CD14-positive monocyte (primary cell): Measurements from ENCODE around the gene GREM1. TPM values are rescaled to one million over a fixed set of nuclear protein-coding genes. Genes with fewer than 3 reads are reported as not detected.

Experiments used
- DNase-seq, 3 donors: peaks; one replicate each; pipeline ENCODE4 v3.0.0-alpha.2; 2011 to 2022
- H2AFZ ChIP-seq: 2 replicates; pipeline ENCODE4 v1.6.0; 2012; ENCODE audit warnings: mild to moderate bottlenecking, low read depth, low read length, inconsistent platforms; ENCODE audit not compliant: insufficient read depth, poor library complexity, severe bottlenecking
- H3K27ac ChIP-seq, 2 donors: 1 replicate in 1 of 2; 2 replicates in 1 of 2; pipeline ENCODE4 v1.5.1; 2012 to 2013; ENCODE audit warnings: low read length in 2 of 2, control low read depth in 1 of 2, inconsistent platforms in 1 of 2, low read depth in 1 of 2, mild to moderate bottlenecking in 1 of 2
- H3K27me3 ChIP-seq, 2 donors: one replicate each; pipeline versions ENCODE4 v1.6.0 to v1.6.1; 2011 to 2013; ENCODE audit warnings: low read length in 2 of 2; ENCODE audit not compliant: control insufficient read depth in 2 of 2, insufficient read depth in 2 of 2
- H3K36me3 ChIP-seq, 2 donors: replicated peaks in 1 of 2; 1 replicate in 1 of 2; 2 replicates in 1 of 2; pipeline versions ENCODE4 v1.5.1 to v1.6.1; 2012 to 2013; ENCODE audit warnings: low read length in 2 of 2, control low read depth in 1 of 2, inconsistent platforms in 1 of 2, mild to moderate bottlenecking in 1 of 2; ENCODE audit not compliant: insufficient read depth in 2 of 2, control insufficient read depth in 1 of 2
- H3K4me1 ChIP-seq, 2 donors: 1 replicate in 1 of 2; 2 replicates in 1 of 2; pipeline versions ENCODE4 v1.5.1 to v1.6.1; 2012 to 2013; ENCODE audit warnings: low read length in 2 of 2, control low read depth in 1 of 2, inconsistent platforms in 1 of 2, mild to moderate bottlenecking in 1 of 2, moderate library complexity in 1 of 2; ENCODE audit not compliant: insufficient read depth in 2 of 2, control insufficient read depth in 1 of 2
- H3K4me2 ChIP-seq: replicated peaks from 2 replicates; pipeline ENCODE3; 2012; ENCODE audit warnings: low read length, moderate library complexity, mild to moderate bottlenecking; ENCODE audit not compliant: poor library complexity, severe bottlenecking; ENCODE audit errors: extremely low read depth
- H3K4me3 ChIP-seq, 3 experiments: fragments of 200-600 bp in 1 of 3; sonication (generic) in 1 of 3; replicated peaks in 1 of 3; 1 replicate in 2 of 3; 2 replicates in 1 of 3; pipeline ENCODE4 v1.5.1; 2011 to 2013; ENCODE audit warnings: low read length in 3 of 3, mild to moderate bottlenecking in 3 of 3, control low read depth in 2 of 3, low read depth in 2 of 3, inconsistent platforms in 1 of 3, moderate library complexity in 1 of 3
- H3K79me2 ChIP-seq: 2 replicates; pipeline ENCODE4 v1.6.0; 2012; ENCODE audit warnings: mild to moderate bottlenecking, control low read depth, inconsistent platforms, low read length, moderate library complexity; ENCODE audit not compliant: insufficient read depth
- H3K9ac ChIP-seq: 2 replicates; pipeline ENCODE4 v1.6.0; 2017; ENCODE audit warnings: low read length, mild to moderate bottlenecking; ENCODE audit not compliant: insufficient read depth, poor library complexity, severe bottlenecking
- H3K9me3 ChIP-seq, 2 donors: replicated peaks in 1 of 2; 1 replicate in 1 of 2; 2 replicates in 1 of 2; pipeline versions ENCODE4 v1.5.1 to v1.6.1; 2012 to 2013; ENCODE audit warnings: low read length in 2 of 2, control low read depth in 1 of 2; ENCODE audit not compliant: control insufficient read depth in 1 of 2, insufficient read depth in 1 of 2
- H4K20me1 ChIP-seq: 2 replicates; pipeline ENCODE4 v1.6.0; 2012; ENCODE audit warnings: mild to moderate bottlenecking, low read length, control low read depth, moderate library complexity; ENCODE audit not compliant: insufficient read depth
- H3K27ac Mint-ChIP-seq, 7 donors: one replicate each; pipeline ENCODE4 v1.8.0; 2020; ENCODE audit warnings: mild to moderate bottlenecking in 7 of 7, mixed read lengths in 7 of 7, moderate library complexity in 6 of 7, inconsistent platforms in 2 of 7
- H3K27me3 Mint-ChIP-seq, 3 donors: one replicate each; pipeline ENCODE4 v1.8.0; 2021 to 2022; ENCODE audit warnings: low read depth in 3 of 3, mild to moderate bottlenecking in 3 of 3, mixed read lengths in 3 of 3, moderate library complexity in 3 of 3, inconsistent platforms in 1 of 3
- H3K36me3 Mint-ChIP-seq, 2 donors: one replicate each; pipeline ENCODE4 v1.8.0; 2020; ENCODE audit warnings: mixed read lengths in 2 of 2, inconsistent platforms in 1 of 2, mild to moderate bottlenecking in 1 of 2
- H3K4me1 Mint-ChIP-seq: one replicate; pipeline ENCODE4 v1.8.0; 2020; ENCODE audit warnings: mild to moderate bottlenecking, mixed read lengths
- H3K4me3 Mint-ChIP-seq, 2 donors: one replicate each; pipeline ENCODE4 v1.8.0; 2020; ENCODE audit warnings: mild to moderate bottlenecking in 2 of 2, mixed read lengths in 2 of 2, moderate library complexity in 1 of 2
- H3K9me3 Mint-ChIP-seq, 7 donors: one replicate each; pipeline ENCODE4 v1.8.0; 2020 to 2022; ENCODE audit warnings: mixed read lengths in 7 of 7, mild to moderate bottlenecking in 6 of 7, moderate library complexity in 6 of 7, inconsistent platforms in 2 of 7
- CTCF ChIP-seq: fragments of 200-600 bp; IDR thresholded peaks from one replicate; pipeline ENCODE4 v1.8.0; 2022; ENCODE audit warnings: antibody characterized with exemption, mild to moderate bottlenecking
- WGBS: methylation state at CpG from one replicate; pipeline ENCODE4 v1.1.5; 2013; ENCODE audit warnings: missing lambda C conversion rate; ENCODE audit not compliant: insufficient coverage; 5-methylcytosine and 5-hydroxymethylcytosine counted together
- intact Hi-C, 2 donors: fragments of 100-400 bp; cut with micrococcal nuclease; formaldehyde crosslinking; loops; one replicate each; pipeline versions ENCODE4 v1.15.0 to v1.15.1; 2023
- polyA plus RNA-seq, 3 donors: library from polyadenylated mRNA; depleted of rRNA in 1 of 3; unstranded in 2 of 3; stranded (reverse) in 1 of 3; fragments of 300-500 nt in 2 of 3; fragments of >200 nt in 1 of 3; fragmentation: Illumina TruSeq in 2 of 3; gene quantifications; 1 replicate in 2 of 3; 2 replicates in 1 of 3; pipeline ENCODE4 v1.2.3, GENCODE V29; 2012 to 2021

Gene GREM1
- polyA plus RNA-seq, 3 donors = not detected

DNA sequence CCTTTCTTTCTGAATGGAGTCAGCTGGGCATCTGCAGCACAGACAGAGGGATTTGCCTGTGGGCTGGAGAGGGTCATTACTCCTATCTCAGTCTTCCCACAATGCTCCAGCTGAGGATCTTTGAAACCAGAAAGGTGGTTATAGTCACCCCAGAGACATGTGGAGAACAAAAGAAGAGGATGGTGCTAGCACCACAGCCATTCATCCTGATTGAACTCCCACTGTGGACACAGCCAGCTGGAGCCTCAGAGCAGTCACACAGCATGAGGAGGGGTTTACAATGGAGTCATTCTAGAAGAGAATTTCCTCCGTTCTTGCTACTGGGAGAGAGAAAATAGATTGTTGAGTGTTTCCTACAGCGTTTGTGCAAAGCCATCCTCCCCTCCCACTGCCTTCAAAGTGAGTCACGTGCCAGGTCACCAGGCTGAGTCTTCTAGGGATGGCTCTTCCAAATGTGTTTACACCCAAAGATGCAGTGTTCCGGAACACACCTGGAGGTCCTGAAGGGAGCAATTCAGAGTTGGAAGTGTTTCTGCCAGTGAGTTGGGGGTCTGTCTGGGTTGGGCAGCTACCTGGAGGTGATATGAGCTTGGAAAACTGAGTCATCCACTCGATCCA is 18.9 kb upstream of the GREM1 start:
- intact Hi-C loops = no loop called here
- WGBS = 100% methylated on average over 1 of the region's 5 CpGs
- peaks cover 1% of the 10 kb centered on the region for H3K4me1 Mint-ChIP-seq
- H3K36me3 ChIP-seq = no peaks in the 10 kb centered on the region
- H3K27ac Mint-ChIP-seq = no peak overlapping the region
- H4K20me1 ChIP-seq = no peaks in the 10 kb centered on the region
- H3K27me3 Mint-ChIP-seq = peaks cover 0 to 5% (median 3%) of the 10 kb centered on the region in 3 donors
- DNase-seq = no peak
- no peaks in the 10 kb centered on the region for H3K27me3 ChIP-seq
- no peak for TF ChIP-seq CTCF
- no peak overlapping the region for H3K4me3 ChIP-seq
- H3K9me3 Mint-ChIP-seq = peaks cover 0 to 1% (median 0%) of the 10 kb centered on the region in 7 donors
- H3K79me2 ChIP-seq = no peaks in the 10 kb centered on the region
- no peaks in the 10 kb centered on the region for H3K9me3 ChIP-seq
- no peak overlapping the region for H2AFZ ChIP-seq
- no peak overlapping the region for H3K4me3 Mint-ChIP-seq
- no peak overlapping the region for H3K27ac ChIP-seq
- no peaks in the 10 kb centered on the region for H3K4me1 ChIP-seq
- H3K36me3 Mint-ChIP-seq = no peaks in the 10 kb centered on the region
- H3K4me2 ChIP-seq = no peak overlapping the region
- no peak overlapping the region for H3K9ac ChIP-seq

DNA sequence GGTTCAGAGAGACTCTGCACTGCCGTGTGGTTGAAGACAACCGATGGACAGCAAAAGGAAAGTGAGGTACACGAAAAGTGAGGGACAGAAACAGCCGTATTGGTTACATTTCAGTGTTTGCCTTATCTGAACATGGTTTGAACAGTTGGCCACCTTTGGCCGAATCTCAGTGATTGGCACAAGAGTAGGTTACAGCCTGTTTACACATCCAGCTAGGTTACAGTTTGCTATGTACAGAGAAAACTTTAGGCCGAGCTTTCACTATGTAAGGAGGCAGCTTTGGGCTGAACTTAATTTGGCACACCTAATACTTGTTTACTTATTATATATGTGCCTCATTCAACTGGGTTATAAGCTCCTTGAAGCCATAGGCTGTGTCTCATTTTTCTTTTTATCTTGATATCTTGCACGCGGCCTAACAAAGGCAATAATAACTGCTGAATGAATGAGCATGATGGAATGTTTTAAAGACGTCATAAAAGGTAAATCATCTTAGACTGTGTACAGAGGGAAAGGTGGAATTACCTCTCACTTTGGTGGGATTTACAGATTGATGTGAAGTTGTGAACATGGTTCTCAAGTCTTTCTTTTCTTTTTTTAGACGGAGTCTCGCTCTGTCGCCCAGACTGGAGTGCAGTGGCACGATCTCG is 17.2 kb upstream of the GREM1 start:
- H4K20me1 ChIP-seq = no peaks in the 10 kb centered on the region
- intact Hi-C loops = loop anchor here in 1 of 2 donors (10.0 kb wide), 1 partner anchor 56 kb away; the partner anchor contains the start of gene SCG5
- Mint-ChIP-seq H3K36me3 (no peaks in the 10 kb centered on the region), H3K27me3 (peaks cover 0 to 5% (median 0%) of the 10 kb centered on the region in 3 donors), H3K9me3 (peaks cover 0 to 2% (median 0%) of the 10 kb centered on the region in 7 donors), H3K27ac (no peak overlapping the region), H3K4me3 (no peak overlapping the region), H3K4me1 (peaks cover 8% of the 10 kb centered on the region)
- H3K4me1 ChIP-seq = peaks cover 0 to 9% of the 10 kb centered on the region in 2 donors
- H3K4me2 ChIP-seq = no peak overlapping the region
- no peak overlapping the region for H3K4me3 ChIP-seq
- no peaks in the 10 kb centered on the region for H3K79me2 ChIP-seq
- H3K9ac ChIP-seq = no peak overlapping the region
- no peaks in the 10 kb centered on the region for H3K36me3 ChIP-seq
- no peak for DNase-seq
- no peak overlapping the region for H3K27ac ChIP-seq
- WGBS = 84% methylated on average over 8 of the region's 14 CpGs
- no peak overlapping the region for H2AFZ ChIP-seq
- H3K27me3 ChIP-seq = no peaks in the 10 kb centered on the region
- TF ChIP-seq CTCF = no peak
- H3K9me3 ChIP-seq = no peaks in the 10 kb centered on the region
